Measurements from ENCODE around the gene CD6.

GRCh38 chr11:61007383-61007955 lies 36.0 kb downstream of the CD6 start:
- TF ChIP-seq GATA2 (IDR thresholded peaks at IDR 0.05; ENCODE audit: low read depth, low read length) (no peak), GATA3 (IDR thresholded peaks at IDR 0.05; ENCODE audit: low read depth, low read length) (no peak)
